Loucy (cell line): ENCODE results near the gene ZBTB18.

Source experiments
- H2AFZ ChIP-seq: fragments of 200-600 bp; sonication (generic); 2 replicates; pipeline ENCODE4 v1.6.0; 2016; ENCODE audit warnings: antibody characterized with exemption, mild to moderate bottlenecking, low read length, moderate library complexity
- H3F3A ChIP-seq: fragments of 200-600 bp; 2 replicates; pipeline ENCODE4 v1.6.0; 2016; ENCODE audit warnings: antibody characterized with exemption, low read depth, mild to moderate bottlenecking
- H3K27me3 ChIP-seq: fragments of 200-600 bp; sonication (generic); 2 replicates; pipeline ENCODE4 v1.6.1; 2014; ENCODE audit warnings: low read length, mild to moderate bottlenecking; ENCODE audit not compliant: insufficient read depth, poor library complexity, severe bottlenecking
- H3K36me3 ChIP-seq: fragments of 200-600 bp; sonication (generic); 2 replicates; pipeline ENCODE4 v1.6.1; 2016; ENCODE audit warnings: low read length; ENCODE audit not compliant: insufficient read depth
- H3K4me1 ChIP-seq: fragments of 200-600 bp; sonication (generic); 2 replicates; pipeline ENCODE4 v1.5.1; 2014; ENCODE audit warnings: low read length, mild to moderate bottlenecking; ENCODE audit not compliant: insufficient read depth, poor library complexity, severe bottlenecking
- H3K4me2 ChIP-seq: fragments of 200-600 bp; sonication (generic); 2 replicates; pipeline ENCODE4 v1.6.0; 2014; ENCODE audit warnings: antibody characterized with exemption, low read length, low read depth, mild to moderate bottlenecking; ENCODE audit not compliant: poor library complexity, severe bottlenecking
- H3K4me3 ChIP-seq: fragments of 200-600 bp; sonication (generic); 2 replicates; pipeline ENCODE4 v1.5.1; 2014; ENCODE audit warnings: low read length, mild to moderate bottlenecking, mixed read lengths; ENCODE audit not compliant: poor library complexity, severe bottlenecking
- H3K79me2 ChIP-seq: fragments of 200-600 bp; sonication (generic); 2 replicates; pipeline ENCODE4 v1.6.1; 2014; ENCODE audit warnings: low read length; ENCODE audit not compliant: insufficient read depth
- H3K9ac ChIP-seq: fragments of 200-600 bp; sonication (generic); 2 replicates; pipeline ENCODE4 v1.6.0; 2014; ENCODE audit warnings: mild to moderate bottlenecking, low read depth, low read length, moderate library complexity; ENCODE audit not compliant: poor library complexity, severe bottlenecking
- H3K9me2 ChIP-seq: fragments of 200-600 bp; sonication (generic); replicated peaks from 2 replicates; pipeline ENCODE4 v1.6.1; 2016; ENCODE audit warnings: low read depth, low read length, mixed read lengths
- H3K9me3 ChIP-seq: fragments of 200-600 bp; sonication (generic); 2 replicates; pipeline ENCODE4 v1.6.1; 2014; ENCODE audit warnings: mild to moderate bottlenecking, antibody characterized with exemption, low read length, low read depth; ENCODE audit not compliant: insufficient read depth
- H4K20me1 ChIP-seq: fragments of 200-600 bp; sonication (generic); 2 replicates; pipeline ENCODE4 v1.6.0; 2014; ENCODE audit warnings: antibody characterized with exemption, low read length, mild to moderate bottlenecking; ENCODE audit not compliant: insufficient read depth, poor library complexity, severe bottlenecking
- EZH2phosphoT487 ChIP-seq: fragments of 200-600 bp; IDR thresholded peaks from 2 replicates; pipeline ENCODE4 v1.6.1; 2018; ENCODE audit warnings: antibody characterized with exemption, mild to moderate bottlenecking, moderate library complexity, borderline replicate concordance
- TF ChIP-seq, protein P1 (sequence below): fragments of 200-600 bp; sonication (generic); conservative IDR thresholded peaks from 2 replicates; pipeline ENCODE4 v1.5.1; 2014; ENCODE audit warnings: mild to moderate bottlenecking, antibody characterized with exemption, low read length

The ZBTB18 gene

GRCh38 chr1:244056577-244056976 lies 5.5 kb downstream of the ZBTB18 start:
- Histone ChIP-seq H3K79me2 (peaks cover 38% of the 10 kb centered on the region), H3F3A (no peaks in the 10 kb centered on the region), H3K4me2 (no peak overlapping the region), H3K36me3 (peaks cover 20% of the 10 kb centered on the region; the same call in 1 of the 2 replicates), H3K9me2 (no peaks in the 10 kb centered on the region), H3K9me3 (no peaks in the 10 kb centered on the region), H2AFZ (no peak overlapping the region), H3K27me3 (no peaks in the 10 kb centered on the region), H3K9ac (no peak overlapping the region), H3K4me3 (no peak overlapping the region), H3K4me1 (peaks cover 17% of the 10 kb centered on the region), H4K20me1 (peaks cover 22% of the 10 kb centered on the region)
- TF ChIP-seq, protein P1, sequence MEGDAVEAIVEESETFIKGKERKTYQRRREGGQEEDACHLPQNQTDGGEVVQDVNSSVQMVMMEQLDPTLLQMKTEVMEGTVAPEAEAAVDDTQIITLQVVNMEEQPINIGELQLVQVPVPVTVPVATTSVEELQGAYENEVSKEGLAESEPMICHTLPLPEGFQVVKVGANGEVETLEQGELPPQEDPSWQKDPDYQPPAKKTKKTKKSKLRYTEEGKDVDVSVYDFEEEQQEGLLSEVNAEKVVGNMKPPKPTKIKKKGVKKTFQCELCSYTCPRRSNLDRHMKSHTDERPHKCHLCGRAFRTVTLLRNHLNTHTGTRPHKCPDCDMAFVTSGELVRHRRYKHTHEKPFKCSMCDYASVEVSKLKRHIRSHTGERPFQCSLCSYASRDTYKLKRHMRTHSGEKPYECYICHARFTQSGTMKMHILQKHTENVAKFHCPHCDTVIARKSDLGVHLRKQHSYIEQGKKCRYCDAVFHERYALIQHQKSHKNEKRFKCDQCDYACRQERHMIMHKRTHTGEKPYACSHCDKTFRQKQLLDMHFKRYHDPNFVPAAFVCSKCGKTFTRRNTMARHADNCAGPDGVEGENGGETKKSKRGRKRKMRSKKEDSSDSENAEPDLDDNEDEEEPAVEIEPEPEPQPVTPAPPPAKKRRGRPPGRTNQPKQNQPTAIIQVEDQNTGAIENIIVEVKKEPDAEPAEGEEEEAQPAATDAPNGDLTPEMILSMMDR = no peak
- no peak for TF ChIP-seq EZH2phosphoT487

DNA sequence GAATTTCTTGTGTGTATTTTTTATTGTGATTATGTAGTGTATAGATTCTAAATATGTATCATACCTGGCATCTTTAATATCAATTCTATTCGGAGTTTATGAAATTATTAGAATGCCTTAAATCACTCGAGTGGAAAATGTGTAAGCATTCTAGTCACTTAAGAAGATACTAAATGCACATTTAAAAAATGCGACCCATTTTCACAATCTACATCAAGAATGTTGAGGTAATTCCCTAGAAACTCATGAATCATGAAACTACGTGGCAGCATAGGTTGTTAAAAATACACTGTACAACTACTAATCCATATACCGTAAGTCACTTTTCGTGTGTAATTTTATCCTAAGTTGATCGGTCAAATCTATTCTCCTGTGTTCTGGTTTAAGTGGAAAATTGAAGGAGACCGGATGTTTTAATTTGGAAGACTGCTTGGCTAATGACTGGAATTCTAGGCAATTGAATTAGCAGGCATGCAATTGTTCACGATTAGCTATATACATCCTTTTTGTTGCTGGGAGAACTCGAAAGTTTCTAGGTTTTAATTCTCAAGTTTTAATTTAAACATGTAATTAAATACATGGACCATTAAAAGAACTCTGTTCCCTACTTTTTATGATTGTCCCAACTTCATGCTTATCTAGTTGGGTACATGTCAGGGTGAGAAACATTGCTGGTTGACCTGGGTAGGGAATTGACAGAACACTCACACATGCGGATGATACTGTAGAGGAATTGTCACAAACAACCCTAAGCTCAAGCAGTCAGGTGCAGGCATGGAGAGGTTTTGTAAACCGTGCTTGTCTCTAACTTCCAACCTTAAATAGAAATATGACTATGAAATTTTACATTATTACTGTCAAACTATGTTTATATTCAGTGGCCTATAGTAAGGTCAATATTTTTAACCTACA lies 6.6 kb downstream of the ZBTB18 start:
- Histone ChIP-seq H3F3A (no peaks in the 10 kb centered on the region), H2AFZ (no peak overlapping the region), H3K9me3 (no peaks in the 10 kb centered on the region), H3K4me1 (peaks cover 6% of the 10 kb centered on the region), H3K9ac (no peak overlapping the region), H3K4me3 (no peak overlapping the region), H3K79me2 (peaks cover 26% of the 10 kb centered on the region), H3K36me3 (peaks cover 20% of the 10 kb centered on the region; the same call in 1 of the 2 replicates), H3K9me2 (no peaks in the 10 kb centered on the region), H3K27me3 (no peaks in the 10 kb centered on the region), H4K20me1 (peaks cover 10% of the 10 kb centered on the region), H3K4me2 (no peak overlapping the region)
- TF ChIP-seq, protein P1 = no peak
- TF ChIP-seq EZH2phosphoT487 = no peak

DNA sequence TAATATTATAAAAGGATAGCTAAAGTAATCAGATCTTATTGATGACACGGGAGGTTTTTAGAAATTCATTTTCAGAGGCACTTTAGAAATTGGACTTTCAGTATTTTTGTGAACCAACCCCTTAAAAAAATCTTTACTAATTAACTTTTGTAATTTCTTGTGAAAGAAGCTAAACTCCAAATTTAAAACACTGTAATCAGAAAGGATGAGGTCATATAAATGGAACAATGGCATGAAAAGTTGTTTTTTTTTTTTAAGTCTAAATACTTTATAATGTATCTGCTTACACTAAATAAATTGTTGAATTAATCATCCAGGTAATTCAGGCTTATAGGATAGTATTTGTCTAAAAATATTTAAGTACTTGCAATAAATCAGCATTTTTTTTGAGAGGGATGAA lies 9.0 kb downstream of the ZBTB18 start:
- H4K20me1 ChIP-seq = no peaks in the 10 kb centered on the region
- no peak overlapping the region for H3K4me3 ChIP-seq
- TF ChIP-seq, protein P1 = no peak
- no peak for TF ChIP-seq EZH2phosphoT487

More for the DNA sequence above, 9.0 kb downstream of the ZBTB18 start:
- no peaks in the 10 kb centered on the region for H3K9me2 ChIP-seq
- H3K4me2 ChIP-seq = no peak overlapping the region
- no peaks in the 10 kb centered on the region for H3F3A ChIP-seq
- no peaks in the 10 kb centered on the region for H3K27me3 ChIP-seq
- H3K9ac ChIP-seq = no peak overlapping the region
- no peak overlapping the region for H2AFZ ChIP-seq
- H3K9me3 ChIP-seq = no peaks in the 10 kb centered on the region
- H3K4me1 ChIP-seq = no peaks in the 10 kb centered on the region
- peaks cover 5% of the 10 kb centered on the region; the same call in 1 of the 2 replicates for H3K36me3 ChIP-seq
- H3K79me2 ChIP-seq = peaks cover 4% of the 10 kb centered on the region; the same call in 1 of the 2 replicates
